GM18870 (cell line): ENCODE results near the gene PLPPR5.
"Not testable (repeated sequence)": the region's sequence is repeated elsewhere in the genome, so short reads cannot be mapped to it uniquely, and the experiment has no call there.

Source experiments
- ATAC-seq: cut with Tn5 transposase; IDR thresholded peaks from one replicate; pipeline ENCODE4 v1.9.1; 2021; ENCODE audit warnings: moderate library complexity; ENCODE audit not compliant: unreplicated experiment

The PLPPR5 gene

GRCh38 chr1:98919652-98920051 lies 85.0 kb downstream of the PLPPR5 start:
- no peak for ATAC-seq

- no peak for ATAC-seq
Observed at GRCh38 chr1:98919211-98919610, 85.5 kb downstream of the PLPPR5 start.

DNA sequence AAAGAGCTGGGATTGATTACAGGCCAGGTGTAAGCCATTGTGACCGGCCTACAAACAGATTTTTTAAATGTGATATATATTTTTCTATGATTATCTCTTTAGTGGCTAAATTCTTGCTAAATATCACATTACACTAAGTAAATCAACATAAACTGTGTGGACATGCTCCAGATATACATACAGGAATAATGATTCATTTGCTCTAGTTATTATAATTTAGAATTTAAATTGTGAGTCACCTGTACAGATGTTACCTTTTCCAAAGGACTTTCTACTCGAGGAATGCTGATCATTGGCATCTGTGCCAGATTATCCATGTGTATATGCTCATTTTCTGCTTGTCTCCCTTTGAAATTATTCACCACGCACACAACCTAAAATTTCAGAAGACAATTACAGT lies 90.1 kb downstream of the PLPPR5 start:
- ATAC-seq = no peak

- ATAC-seq = no peak
Observed at GRCh38 chr1:98910827-98911226, 93.8 kb downstream of the PLPPR5 start.

GRCh38 chr1:98908980-98909379 lies 95.7 kb downstream of the PLPPR5 start:
- ATAC-seq = no peak

GRCh38 chr1:98906809-98907208 lies 97.9 kb downstream of the PLPPR5 start:
- no peak for ATAC-seq

GRCh38 chr1:98906361-98906760 lies 98.3 kb downstream of the PLPPR5 start:
- no peak for ATAC-seq

DNA sequence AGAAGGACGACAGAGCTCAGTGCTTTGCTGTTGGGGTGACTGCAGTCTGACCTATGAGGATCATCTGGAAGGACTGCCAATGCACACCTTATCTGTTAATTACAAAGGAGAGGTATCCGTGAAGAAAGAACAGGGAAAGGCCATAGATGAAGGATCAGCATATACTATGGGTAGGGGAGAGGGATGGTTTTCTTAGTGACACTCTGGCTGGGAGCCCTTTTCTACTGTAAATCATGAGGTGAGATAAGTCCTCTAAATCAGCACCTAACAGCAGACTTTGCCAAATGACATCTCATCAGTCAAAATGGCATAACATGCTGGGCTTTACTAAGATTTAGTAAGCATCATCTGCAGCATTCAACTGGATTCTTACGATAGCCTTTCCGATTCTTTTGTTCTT lies 100.0 kb downstream of the PLPPR5 start:
- ATAC-seq = no peak

GRCh38 chr1:98903726-98904125 lies 100.9 kb downstream of the PLPPR5 start:
- ATAC-seq = no peak

GRCh38 chr1:98903261-98903660 lies 101.4 kb downstream of the PLPPR5 start:
- ATAC-seq = no peak

DNA sequence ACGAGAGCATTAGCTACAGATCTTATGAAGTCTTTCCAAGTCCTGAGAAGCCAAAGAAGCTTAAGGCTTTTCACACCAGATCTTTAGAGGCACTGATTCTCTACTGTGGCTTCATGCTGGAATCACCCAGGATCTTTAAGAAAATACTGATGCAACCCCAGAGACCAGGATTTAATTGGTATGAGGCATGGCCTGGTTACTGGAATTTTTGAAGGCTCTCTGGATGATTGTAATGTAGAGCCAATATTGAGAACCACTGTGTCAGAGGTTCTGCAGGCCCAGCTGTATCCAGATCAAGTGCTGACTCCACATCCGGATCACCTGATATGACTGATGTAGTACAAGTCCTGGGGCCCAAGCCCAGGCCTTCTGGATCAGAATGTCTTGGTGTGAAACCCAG lies 105.7 kb downstream of the PLPPR5 start:
- no peak for ATAC-seq

DNA sequence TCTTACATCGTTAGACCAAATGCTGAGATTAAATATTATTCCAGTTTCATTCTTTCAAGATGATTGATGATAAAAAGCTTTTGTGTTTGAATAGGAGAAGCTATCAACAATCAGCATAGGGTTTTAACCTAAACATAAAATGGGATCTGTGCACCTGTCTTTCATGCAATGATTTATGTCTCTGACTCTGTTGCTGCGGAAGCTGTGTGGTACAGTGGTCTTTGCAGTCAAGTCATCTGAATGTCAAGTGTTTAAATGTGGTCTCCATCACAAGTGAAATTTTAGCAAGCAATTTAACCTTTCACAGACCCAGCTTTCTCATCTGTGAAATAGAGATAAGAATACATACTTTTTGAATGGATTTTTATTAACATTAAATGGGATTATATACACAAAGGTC lies 107.2 kb downstream of the PLPPR5 start:
- ATAC-seq = no peak

GRCh38 chr1:98896711-98897445 lies 107.8 kb downstream of the PLPPR5 start:
- no peak for ATAC-seq

GRCh38 chr1:98893371-98893770 lies 111.3 kb downstream of the PLPPR5 start:
- ATAC-seq = no peak

- ATAC-seq = no peak
Observed at GRCh38 chr1:98888869-98889268, 115.8 kb downstream of the PLPPR5 start.

- no peak for ATAC-seq
Observed at GRCh38 chr1:98887507-98887906, 117.2 kb downstream of the PLPPR5 start.

DNA sequence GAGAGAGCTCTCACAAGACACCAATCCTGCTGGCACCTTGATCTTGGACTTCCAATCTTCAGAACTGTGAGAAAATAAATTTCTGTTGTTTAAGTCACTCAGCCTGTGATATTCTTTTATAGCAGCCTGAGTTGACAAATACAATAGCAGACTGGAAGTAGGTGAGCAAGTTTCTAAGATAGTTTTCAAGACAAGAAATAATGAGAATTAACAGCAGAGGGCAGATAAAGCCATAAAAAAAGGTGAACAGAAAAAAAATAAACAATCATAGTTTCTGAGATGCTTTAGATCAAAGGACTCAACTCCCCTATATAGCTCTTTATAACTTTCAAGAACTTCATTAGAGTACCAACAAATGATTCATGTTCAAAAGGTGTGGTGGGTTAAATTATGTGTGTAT lies 119.8 kb downstream of the PLPPR5 start:
- ATAC-seq = no peak

DNA sequence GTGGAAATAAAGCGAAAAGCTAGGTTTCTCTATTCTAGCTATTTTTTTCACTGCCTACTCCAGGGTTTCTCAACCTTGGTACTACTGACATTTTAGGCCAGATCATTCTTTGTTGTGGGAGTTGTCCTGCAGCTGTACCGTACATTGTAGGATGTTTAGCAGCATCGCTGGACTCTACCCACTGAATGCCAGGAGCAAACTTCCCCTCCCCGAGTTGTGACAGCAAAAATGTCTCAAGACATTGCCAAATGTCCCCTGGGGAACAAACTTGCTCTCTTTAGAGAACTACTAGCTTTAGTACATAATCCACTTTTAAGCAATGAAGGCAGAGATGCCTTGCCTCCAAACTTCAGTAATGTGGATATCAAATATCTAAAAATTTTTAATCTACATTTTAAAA lies 122.8 kb downstream of the PLPPR5 start:
- ATAC-seq = no peak

- ATAC-seq = not testable (repeated sequence)
Observed at GRCh38 chr1:98881234-98881633, 123.4 kb downstream of the PLPPR5 start.

- no peak for ATAC-seq
Observed at GRCh38 chr1:98874828-98875227, 129.8 kb downstream of the PLPPR5 start.

DNA sequence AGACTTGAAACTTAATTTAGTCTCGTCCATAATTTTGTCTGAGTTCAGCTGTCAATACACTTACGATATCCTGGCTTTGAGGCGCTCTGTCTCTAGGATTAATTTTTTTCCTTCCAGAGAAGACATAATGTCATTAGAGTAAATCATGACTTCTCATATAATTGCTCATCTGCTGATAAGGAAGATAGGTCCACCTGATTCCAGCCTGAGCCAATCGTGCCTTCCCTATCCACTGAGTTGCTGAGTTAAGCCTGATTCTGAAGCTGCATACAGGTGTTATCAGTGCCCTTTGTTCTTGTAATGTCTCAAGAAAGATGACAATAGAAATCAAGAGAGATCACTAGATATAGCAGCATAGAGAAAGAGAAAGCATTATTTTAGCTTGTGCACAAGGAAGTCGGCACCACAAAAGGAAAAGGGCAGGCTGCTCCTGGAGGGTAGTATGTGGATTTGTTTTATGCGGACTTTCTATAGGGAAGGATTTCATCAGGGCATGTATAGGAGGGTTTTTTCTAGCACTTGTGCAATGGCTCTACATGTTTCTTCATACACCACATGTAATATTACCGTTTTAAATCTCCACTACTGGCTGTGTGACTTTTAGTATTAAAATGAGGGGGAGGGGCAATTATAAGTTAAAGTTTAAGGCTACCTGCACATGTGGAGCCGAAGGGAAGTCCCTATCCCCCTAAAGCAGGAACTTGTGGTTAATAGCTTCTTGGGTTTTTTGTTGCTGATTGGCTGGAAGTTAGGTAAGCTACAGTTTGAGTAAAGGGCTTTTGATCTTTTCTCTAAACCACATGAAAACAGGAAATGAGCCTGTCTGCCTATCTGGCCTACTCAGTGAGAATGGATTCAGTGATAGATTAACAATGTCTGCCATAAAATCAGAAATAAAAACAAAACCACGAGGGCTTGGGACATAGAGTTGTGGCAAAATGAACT lies 133.4 kb downstream of the PLPPR5 start:
- peak; percentile 100 for ATAC-seq

- ATAC-seq = no peak
Observed at GRCh38 chr1:98865796-98866195, 138.9 kb downstream of the PLPPR5 start.
